Raji (cell line): ENCODE results near the gene URI1.

Source experiments
- POLR2A ChIP-seq: IDR thresholded peaks from 2 replicates; pipeline ENCODE4 v1.6.1; 2011; ENCODE audit warnings: low read depth, low read length, control low read depth; ENCODE audit not compliant: insufficient read depth

Gene URI1

DNA sequence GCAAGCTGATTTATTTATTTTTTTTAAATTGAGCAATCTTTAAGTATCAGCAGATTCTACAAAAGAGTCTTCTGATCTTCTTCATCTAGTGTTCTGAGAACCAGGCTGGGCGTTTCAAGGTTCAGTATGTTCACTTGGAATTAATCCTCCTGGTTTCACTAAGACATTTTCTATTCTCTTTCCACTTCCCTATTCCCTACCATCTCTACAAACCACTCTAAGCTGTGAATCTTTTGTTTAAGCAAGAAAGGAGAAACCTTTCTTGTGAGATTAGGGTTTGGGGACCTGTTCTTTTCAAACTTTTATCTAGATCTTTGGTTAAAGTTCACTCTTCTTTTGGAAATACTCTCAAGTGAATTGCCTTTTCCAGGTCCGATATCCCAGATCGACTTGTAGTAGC is 59.3 kb downstream of the URI1 start:
- TF ChIP-seq POLR2A: no peak

GRCh38 chr19:30001791-30002190 is 59.8 kb downstream of the URI1 start:
- no peak for TF ChIP-seq POLR2A

DNA sequence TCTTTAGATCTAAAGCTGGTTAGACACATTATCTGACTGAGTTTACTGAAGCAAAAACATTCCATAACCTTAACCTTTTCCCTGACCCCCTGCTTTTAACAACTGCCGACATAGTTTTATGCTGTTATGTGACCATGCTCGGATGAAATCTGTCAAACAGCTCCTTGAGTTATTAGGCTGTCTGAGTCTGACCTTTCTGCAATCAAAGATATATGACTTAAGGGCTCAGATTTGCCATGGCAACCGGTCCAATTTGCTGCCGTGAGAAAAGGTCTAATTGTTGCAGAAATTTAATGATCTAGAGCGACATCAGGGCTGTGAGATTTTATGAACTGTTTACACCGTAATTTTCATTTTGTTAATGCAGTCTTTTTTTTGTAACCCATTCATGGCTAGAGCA is 61.8 kb downstream of the URI1 start:
- no peak for TF ChIP-seq POLR2A

DNA sequence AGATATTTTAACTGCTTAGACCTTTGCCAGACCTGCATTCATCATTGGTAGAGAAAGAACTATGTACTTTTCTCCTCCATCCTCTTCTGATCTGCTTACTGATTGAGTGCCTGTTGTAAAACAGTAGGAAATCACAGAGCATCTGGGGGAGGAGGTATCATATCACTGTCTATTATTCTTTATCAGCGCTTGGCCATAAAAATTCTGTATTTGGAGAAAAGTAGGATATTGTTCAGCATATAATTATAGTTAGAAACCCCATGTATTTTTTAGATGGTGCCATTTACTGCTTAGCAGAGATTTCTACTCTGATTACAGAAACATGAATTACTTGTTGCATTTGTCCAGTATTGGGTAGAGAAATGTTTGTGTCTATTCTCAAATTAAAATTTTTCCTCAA is 62.4 kb downstream of the URI1 start:
- TF ChIP-seq POLR2A: no peak

- no peak for TF ChIP-seq POLR2A
These were observed 64.2 kb downstream of the URI1 start for GRCh38 chr19:30006207-30006606.

DNA sequence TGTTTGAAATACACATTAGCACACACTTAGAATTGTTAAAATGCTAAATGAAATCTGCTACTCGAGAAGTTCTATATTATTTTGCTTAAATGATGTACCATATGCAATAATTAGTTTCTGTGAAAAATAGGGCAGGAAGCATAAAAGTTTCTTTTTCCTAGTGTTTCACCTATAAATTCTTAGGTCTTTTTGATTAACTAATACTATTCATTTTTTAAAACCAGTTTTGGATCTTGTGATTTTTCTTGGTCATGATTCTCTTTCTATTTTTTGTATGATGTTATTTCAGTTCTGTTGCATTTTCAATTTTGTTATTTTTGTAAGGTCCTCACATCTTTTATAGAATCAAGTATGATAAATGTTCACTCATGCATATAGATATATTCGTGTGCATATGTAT is 66.1 kb downstream of the URI1 start:
- no peak for TF ChIP-seq POLR2A

DNA sequence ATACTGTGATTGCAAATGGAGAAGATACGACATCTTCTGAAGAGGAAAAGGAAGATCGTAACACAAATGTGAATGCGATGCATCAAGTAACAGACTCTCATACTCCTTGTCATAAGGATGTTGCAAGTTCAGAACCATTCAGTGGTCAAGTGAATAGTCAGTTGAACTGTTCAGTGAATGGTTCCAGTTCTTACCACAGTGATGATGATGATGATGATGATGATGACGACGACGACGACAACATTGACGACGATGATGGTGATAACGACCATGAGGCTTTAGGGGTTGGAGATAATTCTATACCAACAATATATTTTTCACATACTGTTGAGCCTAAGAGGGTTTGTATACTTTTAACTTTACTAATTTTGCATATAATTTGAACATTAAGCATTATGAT is 67.0 kb downstream of the URI1 start:
- TF ChIP-seq POLR2A: no peak

- TF ChIP-seq POLR2A: no peak
These were observed 69.1 kb downstream of the URI1 start for GRCh38 chr19:30011051-30011578.

- no peak for TF ChIP-seq POLR2A
These were observed 72.7 kb downstream of the URI1 start for GRCh38 chr19:30014770-30015169.

DNA sequence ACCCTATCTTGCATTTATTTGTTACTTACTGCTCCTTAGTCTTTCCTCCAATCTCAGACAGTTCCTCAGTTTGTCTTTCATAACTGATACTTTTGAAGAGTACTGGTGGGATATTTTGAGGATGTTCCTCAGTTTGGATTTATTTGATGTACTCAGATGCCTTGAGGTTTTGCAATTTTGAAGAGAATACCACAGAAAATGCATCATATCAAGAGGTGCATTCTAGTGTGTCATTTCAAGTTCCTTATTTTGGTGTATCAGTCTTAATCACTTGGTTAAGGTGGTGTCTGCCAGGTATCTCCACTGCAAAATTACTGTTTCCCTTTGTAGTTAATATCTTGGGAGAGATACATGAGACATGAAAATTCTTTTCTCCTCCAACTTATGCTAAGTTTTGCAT is 75.1 kb downstream of the URI1 start:
- TF ChIP-seq POLR2A: no peak

DNA sequence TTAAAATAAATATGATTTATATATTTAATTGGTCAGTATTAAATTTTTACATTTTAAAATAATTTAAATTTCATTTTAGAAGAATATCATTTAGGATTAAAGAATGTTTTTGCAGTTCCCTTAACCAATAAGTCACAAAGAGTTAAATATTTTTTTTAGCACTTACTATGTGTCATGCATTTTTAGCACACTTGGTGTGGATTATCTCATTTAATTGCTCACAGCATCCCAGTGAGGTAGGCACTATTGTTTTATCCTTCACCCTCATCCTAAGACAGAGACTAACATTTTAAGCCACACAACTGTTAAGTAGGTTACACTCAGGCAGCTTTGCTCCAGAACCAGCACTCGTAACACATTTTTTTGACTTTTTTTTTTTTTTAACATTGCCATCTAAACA is 78.2 kb downstream of the URI1 start:
- TF ChIP-seq POLR2A: no peak

DNA sequence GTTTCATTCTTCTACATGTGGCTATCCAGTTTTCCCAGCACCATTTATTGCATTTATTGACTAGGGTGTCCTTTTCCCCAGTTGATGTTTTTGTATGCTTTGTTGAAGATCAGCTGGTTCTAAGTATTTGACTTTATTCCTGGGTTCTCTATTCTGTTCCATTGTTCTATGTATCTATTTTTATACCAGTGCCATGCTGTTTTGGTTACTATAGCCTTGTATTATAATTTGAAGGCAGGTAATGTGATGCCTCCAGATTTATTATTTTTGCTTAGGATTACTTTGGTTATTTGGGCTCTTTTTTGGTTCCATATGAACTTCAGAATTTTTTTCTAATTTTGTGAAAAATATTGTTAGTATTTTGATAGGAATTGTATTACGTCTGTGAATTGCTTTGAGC is 80.6 kb downstream of the URI1 start:
- no peak for TF ChIP-seq POLR2A

GRCh38 chr19:30023330-30023729 is 81.3 kb downstream of the URI1 start:
- TF ChIP-seq POLR2A: no peak

- TF ChIP-seq POLR2A: no peak
These were observed 82.1 kb downstream of the URI1 start for GRCh38 chr19:30024091-30024490.

DNA sequence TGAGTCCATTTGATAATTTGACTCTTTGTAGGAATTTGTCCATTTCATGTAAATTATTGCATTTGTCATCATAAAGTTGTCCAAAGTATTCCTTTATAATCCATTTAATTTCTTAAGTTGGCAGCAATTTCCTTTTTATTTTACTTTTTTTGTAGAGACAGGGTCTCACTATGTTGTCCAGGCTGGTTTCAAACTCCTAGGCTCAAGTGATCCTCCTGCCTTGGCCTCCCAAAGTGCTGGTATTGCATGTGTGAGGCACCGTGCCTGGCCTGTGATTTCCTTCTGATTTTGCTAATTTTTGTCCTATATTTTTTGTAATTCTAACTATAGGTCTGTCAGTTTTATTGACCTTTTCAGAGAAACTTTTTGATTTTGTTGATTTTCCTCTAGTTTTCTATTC is 84.9 kb downstream of the URI1 start:
- no peak for TF ChIP-seq POLR2A

DNA sequence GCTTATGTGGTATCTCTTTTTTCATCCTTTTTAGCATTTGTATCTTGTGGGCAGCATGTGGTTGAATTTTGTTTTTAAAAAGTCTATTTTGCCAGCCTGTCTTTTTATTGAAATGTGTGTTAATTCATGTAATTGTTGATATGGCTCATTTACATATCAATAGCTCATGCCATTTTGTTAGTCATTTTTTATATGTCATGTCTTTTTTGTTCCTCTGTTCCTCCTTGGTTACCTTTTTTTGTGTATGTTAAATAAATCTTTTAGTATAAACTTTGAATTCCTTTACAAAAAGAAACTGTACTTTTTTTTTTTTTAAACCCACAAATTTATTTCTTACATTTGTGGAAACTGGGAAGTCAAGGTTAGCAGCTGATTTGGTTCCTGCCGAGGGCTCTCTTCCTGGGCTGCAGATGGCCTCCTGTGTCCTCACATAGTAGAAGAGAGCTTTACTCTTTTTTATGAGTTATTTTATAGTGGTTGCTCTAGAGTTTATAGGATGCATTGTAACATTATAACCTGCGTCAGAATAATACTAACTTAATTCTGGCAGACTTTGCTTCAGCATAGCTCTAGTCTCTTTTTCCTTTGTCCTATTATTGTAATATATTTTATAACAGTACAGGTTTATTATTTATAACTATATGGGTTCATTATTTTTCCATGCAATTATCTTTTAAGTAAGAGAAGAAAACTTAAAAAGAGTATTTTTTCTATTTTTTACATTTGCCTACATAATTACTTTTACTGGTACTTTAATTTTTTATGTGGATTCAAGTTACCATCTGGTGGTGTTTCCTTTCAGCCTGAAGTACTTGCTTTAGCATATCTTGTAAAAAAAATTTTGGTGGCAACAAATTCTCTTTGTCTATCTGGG is 86.3 kb downstream of the URI1 start:
- no peak for TF ChIP-seq POLR2A

GRCh38 chr19:30028992-30029343 is 86.9 kb downstream of the URI1 start:
- TF ChIP-seq POLR2A: no peak
